ENCODE data around the gene FARS2.

The FARS2 gene

GRCh38 chr6:5673019-5673790, 411.9 kb downstream of the FARS2 start:
- Histone ChIP-seq H3K36me3 (ENCODE audit: insufficient read depth, low read length) (no peaks in the 10 kb centered on the region), H3K27me3 (ENCODE audit: insufficient read depth, low read length, poor library complexity) (no peaks in the 10 kb centered on the region), H3K9me3 (ENCODE audit: insufficient read depth, low read length, severe bottlenecking) (no peaks in the 10 kb centered on the region), H3K79me2 (ENCODE audit: insufficient read depth, low read length) (no peaks in the 10 kb centered on the region), H3K4me1 (ENCODE audit: insufficient read depth, low read length) (peaks cover 18% of the 10 kb centered on the region), H3K4me2 (ENCODE audit: insufficient read depth, low read length) (no peak overlapping the region), H3K9ac (ENCODE audit: low read depth, low read length) (no peak overlapping the region), H3K4me3 (ENCODE audit: low read depth in 1 of 2, low read length in 2 of 2) (no peak overlapping the region), H2AFZ (ENCODE audit: low read depth, low read length) (no peak overlapping the region), H4K20me1 (ENCODE audit: insufficient read depth, low read length) (peaks cover 25% of the 10 kb centered on the region), H3K27ac (ENCODE audit: low read length) (no peak overlapping the region)
- no peak for DNase-seq
- ATAC-seq (ENCODE audit: insufficient read depth, low read depth) = no peak
- TF ChIP-seq CTCF (IDR thresholded peaks at IDR 0.05; ENCODE audit: borderline replicate concordance, extremely low read depth, low read length, poor library complexity, severe bottlenecking) = no peak
- no peak for TF ChIP-seq EZH2 (IDR thresholded peaks at IDR 0.05; ENCODE audit: borderline replicate concordance, low read depth, low read length, severe bottlenecking)

- H3K4me3 ChIP-seq (ENCODE audit: low read depth in 1 of 2, low read length in 2 of 2) = no peak overlapping the region
- peaks cover 9% of the 10 kb centered on the region for H3K4me1 ChIP-seq (ENCODE audit: insufficient read depth, low read length)
- no peak for TF ChIP-seq EZH2 (IDR thresholded peaks at IDR 0.05; ENCODE audit: borderline replicate concordance, low read depth, low read length, severe bottlenecking)
- TF ChIP-seq CTCF (IDR thresholded peaks at IDR 0.05; ENCODE audit: borderline replicate concordance, extremely low read depth, low read length, poor library complexity, severe bottlenecking) = no peak
These were observed 412.8 kb downstream of the FARS2 start for GRCh38 chr6:5674141-5674540.

GRCh38 chr6:5674721-5675120, 413.4 kb downstream of the FARS2 start:
- Histone ChIP-seq H3K4me2 (ENCODE audit: insufficient read depth, low read length) (no peak overlapping the region), H3K27ac (ENCODE audit: low read length) (no peak overlapping the region), H2AFZ (ENCODE audit: low read depth, low read length) (no peak overlapping the region), H3K9ac (ENCODE audit: low read depth, low read length) (no peak overlapping the region), H3K4me3 (ENCODE audit: low read depth in 1 of 2, low read length in 2 of 2) (no peak overlapping the region), H4K20me1 (ENCODE audit: insufficient read depth, low read length) (peaks cover 17% of the 10 kb centered on the region), H3K36me3 (ENCODE audit: insufficient read depth, low read length) (no peaks in the 10 kb centered on the region), H3K79me2 (ENCODE audit: insufficient read depth, low read length) (no peaks in the 10 kb centered on the region), H3K9me3 (ENCODE audit: insufficient read depth, low read length, severe bottlenecking) (no peaks in the 10 kb centered on the region), H3K4me1 (ENCODE audit: insufficient read depth, low read length) (peaks cover 8% of the 10 kb centered on the region), H3K27me3 (ENCODE audit: insufficient read depth, low read length, poor library complexity) (no peaks in the 10 kb centered on the region)
- TF ChIP-seq EZH2 (IDR thresholded peaks at IDR 0.05; ENCODE audit: borderline replicate concordance, low read depth, low read length, severe bottlenecking) (no peak), CTCF (IDR thresholded peaks at IDR 0.05; ENCODE audit: borderline replicate concordance, extremely low read depth, low read length, poor library complexity, severe bottlenecking) (no peak)
- no peak for ATAC-seq (ENCODE audit: insufficient read depth, low read depth)
- DNase-seq = no peak

More at GRCh38 chr6:5674141-5674540, 412.8 kb downstream of the FARS2 start:
- Histone ChIP-seq H2AFZ (ENCODE audit: low read depth, low read length) (no peak overlapping the region), H3K4me2 (ENCODE audit: insufficient read depth, low read length) (no peak overlapping the region), H3K27ac (ENCODE audit: low read length) (no peak overlapping the region), H3K36me3 (ENCODE audit: insufficient read depth, low read length) (no peaks in the 10 kb centered on the region), H3K9me3 (ENCODE audit: insufficient read depth, low read length, severe bottlenecking) (no peaks in the 10 kb centered on the region), H3K79me2 (ENCODE audit: insufficient read depth, low read length) (no peaks in the 10 kb centered on the region), H3K27me3 (ENCODE audit: insufficient read depth, low read length, poor library complexity) (no peaks in the 10 kb centered on the region), H3K9ac (ENCODE audit: low read depth, low read length) (no peak overlapping the region), H4K20me1 (ENCODE audit: insufficient read depth, low read length) (peaks cover 22% of the 10 kb centered on the region)
- ATAC-seq (ENCODE audit: insufficient read depth, low read depth) (no peak), DNase-seq (no peak)
